Esophagus mucosa (tissue), 1 donor: ENCODE measurements around the gene RPUSD1. TPM values are rescaled to one million over a fixed set of nuclear protein-coding genes. Genes with fewer than 3 reads are reported as not detected.
"Not testable (repeated sequence)": the region's sequence is repeated elsewhere in the genome, so short reads cannot be mapped to it uniquely, and the experiment has no call there.

Source experiments
- ATAC-seq: fragments of 200-7000 bp; cut with Tn5 transposase; one replicate; pipeline ENCODE4 v1.9.1; 2020
- total RNA-seq: library from RNA; stranded (reverse); gene quantifications from one replicate; pipeline ENCODE4 v1.2.4, GENCODE V29; 2023
- donor health status: DM: yes; HTN: yes; CAD: no.

RPUSD1 gene
- total RNA-seq, 1 donor from 2014 or later, result 14.4 TPM

- ATAC-seq, result no peak
These were observed 6.7 kb downstream of the RPUSD1 start for GRCh38 chr16:781346-782010.

- ATAC-seq, result no peak
These were observed 7.9 kb downstream of the RPUSD1 start for GRCh38 chr16:780296-780695.

- no peak for ATAC-seq
These were observed 8.6 kb downstream of the RPUSD1 start for GRCh38 chr16:779561-779960.

- no peak for ATAC-seq
These were observed 9.2 kb downstream of the RPUSD1 start for GRCh38 chr16:778909-779527.

GRCh38 chr16:778447-778846 is 9.7 kb downstream of the RPUSD1 start:
- no peak for ATAC-seq

GRCh38 chr16:777826-778225 is 10.4 kb downstream of the RPUSD1 start:
- ATAC-seq, result no peak

GRCh38 chr16:776824-777223 is 11.4 kb downstream of the RPUSD1 start:
- ATAC-seq, result no peak

- not testable (repeated sequence) for ATAC-seq
These were observed 11.9 kb downstream of the RPUSD1 start for GRCh38 chr16:776298-776697.

GRCh38 chr16:775236-775796 is 12.9 kb downstream of the RPUSD1 start:
- no peak for ATAC-seq

GRCh38 chr16:774086-775001 is 13.8 kb downstream of the RPUSD1 start:
- ATAC-seq, result peak; percentile 9

GRCh38 chr16:772959-773358 is 15.2 kb downstream of the RPUSD1 start:
- ATAC-seq, result no peak

- ATAC-seq, result no peak
These were observed 17.8 kb downstream of the RPUSD1 start for GRCh38 chr16:770411-770810.

- no peak for ATAC-seq
These were observed 18.2 kb downstream of the RPUSD1 start for GRCh38 chr16:769934-770333.

GRCh38 chr16:769184-769784 is 18.9 kb downstream of the RPUSD1 start:
- ATAC-seq, result no peak

- ATAC-seq, result peak; percentile 59
These were observed 19.8 kb downstream of the RPUSD1 start for GRCh38 chr16:768428-768827.

GRCh38 chr16:767743-768235 is 20.4 kb downstream of the RPUSD1 start:
- no peak for ATAC-seq

- ATAC-seq, result no peak
These were observed 21.2 kb downstream of the RPUSD1 start for GRCh38 chr16:766820-767640.

- ATAC-seq, result no peak
These were observed 22.0 kb downstream of the RPUSD1 start for GRCh38 chr16:766008-766819.

- no peak for ATAC-seq
These were observed 22.7 kb downstream of the RPUSD1 start for GRCh38 chr16:765488-765865.

GRCh38 chr16:764848-765487 is 23.2 kb downstream of the RPUSD1 start:
- ATAC-seq, result no peak
